COLO829 (cell line): ENCODE results near the gene CYP8B1.

Experiments
- DNase-seq: peaks from one replicate; pipeline ENCODE4 v3.0.0; 2012; ENCODE audit warnings: low spot score

Gene CYP8B1

DNA sequence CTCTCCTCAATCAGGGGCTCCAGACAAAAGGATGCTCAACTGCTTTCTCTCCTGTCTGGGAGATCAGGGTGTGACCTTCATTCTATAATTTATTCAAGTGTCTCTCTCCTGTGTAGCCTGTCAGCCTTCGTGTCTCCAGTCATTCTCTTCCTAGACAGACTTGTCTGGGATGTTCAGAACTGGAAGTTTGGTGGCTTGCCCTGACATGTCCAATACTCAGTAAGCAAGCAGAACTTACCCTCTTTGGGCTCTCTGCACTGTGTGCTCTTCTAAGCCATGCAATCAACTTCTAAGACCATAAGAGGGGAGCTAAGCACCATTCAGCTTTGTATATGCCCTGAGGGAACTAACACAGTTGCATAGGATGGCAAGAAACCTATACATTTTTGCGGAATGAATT is 52.3 kb downstream of the CYP8B1 start:
- DNase-seq: no peak

GRCh38 chr3:42822828-42823227 is 52.9 kb downstream of the CYP8B1 start:
- no peak for DNase-seq
